ENCODE results near the gene SH3TC1. TPM values are rescaled to one million over a fixed set of nuclear protein-coding genes. Genes with fewer than 3 reads are reported as not detected.

SH3TC1 gene
- total RNA-seq, 2 experiments from 2014 or later, result 16.2 to 17.5 TPM

- intact Hi-C loops (cut with micrococcal nuclease), result no loop called here
- H3K27me3 Mint-ChIP-seq, result no peaks in the 10 kb centered on the region
- no peaks in the 10 kb centered on the region for H3K4me1 Mint-ChIP-seq (ENCODE audit: low read depth)
- POLR2A ChIA-PET, result no interaction called here
- H3K9me3 Mint-ChIP-seq, result no peaks in the 10 kb centered on the region
- H3K36me3 Mint-ChIP-seq (ENCODE audit: low read depth), result no peaks in the 10 kb centered on the region
- H3K27ac Mint-ChIP-seq, result no peak overlapping the region
- CTCF ChIA-PET, result no interaction called here
- no peak overlapping the region for H3K4me3 Mint-ChIP-seq
- no peak for TF ChIP-seq CTCF (IDR thresholded peaks at IDR 0.05)
- DNase-seq (no peak), ATAC-seq (no peak)
Measured at GRCh38 chr4:8258552-8259212, 59.6 kb downstream of the SH3TC1 start.

- H3K36me3 Mint-ChIP-seq (ENCODE audit: low read depth), result no peaks in the 10 kb centered on the region
Measured at GRCh38 chr4:8259743-8260430, 60.8 kb downstream of the SH3TC1 start.

GRCh38 chr4:8260656-8261111 is 61.6 kb downstream of the SH3TC1 start:
- Mint-ChIP-seq H3K27me3 (no peaks in the 10 kb centered on the region), H3K9me3 (no peaks in the 10 kb centered on the region), H3K36me3 (ENCODE audit: low read depth) (no peaks in the 10 kb centered on the region), H3K27ac (no peak overlapping the region), H3K4me1 (ENCODE audit: low read depth) (no peaks in the 10 kb centered on the region), H3K4me3 (no peak overlapping the region)
- no peak for DNase-seq
- intact Hi-C loops (cut with micrococcal nuclease), result no loop called here
- ATAC-seq, result no peak
- ChIA-PET POLR2A (no interaction called here), CTCF (interaction anchor here (1.0 kb wide), 1 partner anchor 19 kb away, joined by 3 read pairs; no protein-coding TSS in a partner anchor)
- TF ChIP-seq CTCF (IDR thresholded peaks at IDR 0.05), result no peak

More at GRCh38 chr4:8259743-8260430, 60.8 kb downstream of the SH3TC1 start:
- POLR2A ChIA-PET, result no interaction called here
- intact Hi-C loops (cut with micrococcal nuclease), result no loop called here
- Mint-ChIP-seq H3K27me3 (no peaks in the 10 kb centered on the region), H3K27ac (no peak overlapping the region), H3K4me1 (ENCODE audit: low read depth) (no peaks in the 10 kb centered on the region), H3K9me3 (no peaks in the 10 kb centered on the region), H3K4me3 (no peak overlapping the region)
- CTCF ChIA-PET, result no interaction called here
- no peak for TF ChIP-seq CTCF (IDR thresholded peaks at IDR 0.05)
- no peak for DNase-seq
- ATAC-seq, result no peak

GRCh38 chr4:8261851-8262535 is 62.9 kb downstream of the SH3TC1 start:
- DNase-seq, result no peak
- H3K9me3 Mint-ChIP-seq, result no peaks in the 10 kb centered on the region
- no peaks in the 10 kb centered on the region for H3K36me3 Mint-ChIP-seq (ENCODE audit: low read depth)
- TF ChIP-seq CTCF (IDR thresholded peaks at IDR 0.05), result no peak
- no peak overlapping the region for H3K27ac Mint-ChIP-seq
- no peak overlapping the region for H3K4me3 Mint-ChIP-seq
- ChIA-PET CTCF (interaction anchor here (1.3 kb wide), 1 partner anchor 29 kb away, joined by 3 read pairs; no protein-coding TSS in a partner anchor), POLR2A (interaction anchor here (0.9 kb wide), 1 partner anchor 61 kb away, joined by 4 read pairs; no protein-coding TSS in a partner anchor)
- no peaks in the 10 kb centered on the region for H3K4me1 Mint-ChIP-seq (ENCODE audit: low read depth)
- ATAC-seq, result no peak
- no peaks in the 10 kb centered on the region for H3K27me3 Mint-ChIP-seq
- intact Hi-C loops (cut with micrococcal nuclease), result no loop called here
